ENCODE results near the gene COL15A1.

- TF ChIP-seq CTCF (IDR thresholded peaks at IDR 0.05), result no peak
- TF ChIP-seq POLR2AphosphoS5 (IDR thresholded peaks at IDR 0.05), result no peak
- no peak for TF ChIP-seq POLR2A (IDR thresholded peaks at IDR 0.05)
- TF ChIP-seq EP300 (IDR thresholded peaks at IDR 0.05), result no peak
Measured at GRCh38 chr9:99021512-99021911, 77.8 kb downstream of the COL15A1 start.

All from stomach (tissue), 4 donors.